SH-SY5Y (cell line): ENCODE results near the gene FGA.

Experiments used
- GATA2 ChIP-seq: IDR thresholded peaks from 2 replicates; pipeline ENCODE4 v1.6.1; 2011; ENCODE audit warnings: mild to moderate bottlenecking, low read depth, low read length
- GATA3 ChIP-seq: IDR thresholded peaks from 2 replicates; pipeline ENCODE4 v1.6.1; 2011; ENCODE audit warnings: low read depth, mild to moderate bottlenecking, low read length, moderate library complexity

DNA sequence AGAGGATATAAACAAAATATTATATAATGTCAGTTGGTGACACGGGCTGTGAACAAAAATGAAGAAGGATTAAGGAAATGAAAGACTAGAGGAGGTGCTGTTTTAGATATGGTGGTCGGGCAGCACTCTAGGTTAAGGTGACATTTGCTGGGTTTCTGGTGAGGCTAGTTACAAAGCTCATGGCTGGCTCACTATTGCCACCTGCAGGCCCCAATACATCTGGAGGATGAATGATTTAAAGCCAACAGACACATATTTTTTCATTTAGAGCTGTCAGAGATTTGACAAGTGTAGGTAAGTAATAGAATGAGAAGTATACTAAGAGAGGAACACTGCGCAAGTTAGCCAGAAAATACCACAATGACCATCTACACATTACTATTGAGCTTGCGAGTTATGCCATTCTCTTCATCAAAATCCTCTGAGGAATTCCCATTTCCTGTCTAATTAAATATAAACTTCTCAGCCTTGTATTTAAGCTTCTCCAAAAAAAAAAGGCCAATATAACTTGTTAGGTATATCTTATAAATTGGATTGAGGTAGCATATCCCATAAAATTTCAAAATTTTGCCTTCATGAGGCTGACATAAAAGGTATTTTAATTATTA lies 28.3 kb upstream of the FGA start:
- TF ChIP-seq GATA3 (no peak), GATA2 (no peak)
